BJ (cell line): Measurements from ENCODE around the gene ETNK2. TPM values are rescaled to one million over a fixed set of nuclear protein-coding genes. Genes with fewer than 3 reads are reported as not detected.

ENCODE experiments used
- CTCF ChIA-PET: fragments of 350-600 bp; formaldehyde crosslinking; extraction: SDS; loops from one replicate; lab custom pipeline; 2021; ENCODE audit warnings: antibody characterized with exemption, inconsistent platforms; lab: Yijun Ruan, JAX
- POLR2A ChIA-PET: fragments of 300-600 bp; sonication (Branson Sonifier 250); formaldehyde crosslinking; extraction: SDS; loops from one replicate; lab custom pipeline; 2021; ENCODE audit warnings: antibody characterized with exemption; lab: Charles Lee
- DNase-seq: peaks from one replicate; pipeline ENCODE4 v3.0.0-alpha.2; 2011; ENCODE audit warnings: low read depth
- H3K27me3 ChIP-seq: 2 replicates; pipeline ENCODE4 v1.6.0; 2011; ENCODE audit warnings: low read length; ENCODE audit not compliant: control insufficient read depth, insufficient read depth
- H3K36me3 ChIP-seq: 2 replicates; pipeline ENCODE4 v1.5.1; 2011; ENCODE audit warnings: low read length; ENCODE audit not compliant: control insufficient read depth, insufficient read depth
- H3K4me3 ChIP-seq: 2 replicates; pipeline ENCODE4 v1.5.1; 2011; ENCODE audit warnings: low read depth, mild to moderate bottlenecking, control low read depth, low read length
- polyA plus RNA-seq: library from polyadenylated mRNA; depleted of rRNA; stranded (reverse); fragments of >200 nt; gene quantifications from 2 replicates; pipeline ENCODE4 v1.2.3, GENCODE V29; 2011
- TF ChIP-seq, protein P1 (sequence below): IDR thresholded peaks from 2 replicates; pipeline ENCODE4 v1.5.1; 2011; ENCODE audit warnings: low read depth, mild to moderate bottlenecking, control low read depth, inconsistent platforms, low read length, moderate library complexity; ENCODE audit not compliant: insufficient read depth

ETNK2 gene
- polyA plus RNA-seq, 1 experiment, result 30.7 TPM

DNA sequence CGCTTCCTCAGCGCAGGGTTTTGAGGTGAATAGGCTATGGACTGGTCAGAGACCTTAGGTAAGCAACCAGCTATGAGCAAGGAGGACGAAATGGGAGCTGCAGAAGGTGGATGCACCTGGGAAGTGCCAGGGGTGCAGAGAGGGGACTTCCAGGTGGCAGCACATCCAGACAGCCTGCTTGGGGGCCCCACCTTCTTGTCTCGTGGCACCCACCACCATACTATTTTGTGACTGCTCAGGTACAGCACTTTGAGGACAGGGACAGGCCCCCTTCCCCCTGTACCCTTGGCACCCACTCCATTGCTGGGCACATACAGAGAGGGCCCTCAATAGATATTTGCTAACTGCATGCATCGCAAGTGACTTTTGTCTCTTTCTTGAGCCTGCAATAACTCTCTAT lies 45.2 kb upstream of the ETNK2 start:
- Histone ChIP-seq H3K4me3 (no peak overlapping the region), H3K36me3 (no peaks in the 10 kb centered on the region), H3K27me3 (no peaks in the 10 kb centered on the region)
- TF ChIP-seq, protein P1, sequence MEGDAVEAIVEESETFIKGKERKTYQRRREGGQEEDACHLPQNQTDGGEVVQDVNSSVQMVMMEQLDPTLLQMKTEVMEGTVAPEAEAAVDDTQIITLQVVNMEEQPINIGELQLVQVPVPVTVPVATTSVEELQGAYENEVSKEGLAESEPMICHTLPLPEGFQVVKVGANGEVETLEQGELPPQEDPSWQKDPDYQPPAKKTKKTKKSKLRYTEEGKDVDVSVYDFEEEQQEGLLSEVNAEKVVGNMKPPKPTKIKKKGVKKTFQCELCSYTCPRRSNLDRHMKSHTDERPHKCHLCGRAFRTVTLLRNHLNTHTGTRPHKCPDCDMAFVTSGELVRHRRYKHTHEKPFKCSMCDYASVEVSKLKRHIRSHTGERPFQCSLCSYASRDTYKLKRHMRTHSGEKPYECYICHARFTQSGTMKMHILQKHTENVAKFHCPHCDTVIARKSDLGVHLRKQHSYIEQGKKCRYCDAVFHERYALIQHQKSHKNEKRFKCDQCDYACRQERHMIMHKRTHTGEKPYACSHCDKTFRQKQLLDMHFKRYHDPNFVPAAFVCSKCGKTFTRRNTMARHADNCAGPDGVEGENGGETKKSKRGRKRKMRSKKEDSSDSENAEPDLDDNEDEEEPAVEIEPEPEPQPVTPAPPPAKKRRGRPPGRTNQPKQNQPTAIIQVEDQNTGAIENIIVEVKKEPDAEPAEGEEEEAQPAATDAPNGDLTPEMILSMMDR, result no peak
- CTCF ChIA-PET, result interaction anchor here (0.6 to 5.1 kb wide), 5 partner anchors 10 to 166 kb away, joined by 3 to 51 read pairs (median 13); partner anchors contain the start of genes GOLT1A and REN
- DNase-seq, result no peak
- POLR2A ChIA-PET, result no interaction called here

DNA sequence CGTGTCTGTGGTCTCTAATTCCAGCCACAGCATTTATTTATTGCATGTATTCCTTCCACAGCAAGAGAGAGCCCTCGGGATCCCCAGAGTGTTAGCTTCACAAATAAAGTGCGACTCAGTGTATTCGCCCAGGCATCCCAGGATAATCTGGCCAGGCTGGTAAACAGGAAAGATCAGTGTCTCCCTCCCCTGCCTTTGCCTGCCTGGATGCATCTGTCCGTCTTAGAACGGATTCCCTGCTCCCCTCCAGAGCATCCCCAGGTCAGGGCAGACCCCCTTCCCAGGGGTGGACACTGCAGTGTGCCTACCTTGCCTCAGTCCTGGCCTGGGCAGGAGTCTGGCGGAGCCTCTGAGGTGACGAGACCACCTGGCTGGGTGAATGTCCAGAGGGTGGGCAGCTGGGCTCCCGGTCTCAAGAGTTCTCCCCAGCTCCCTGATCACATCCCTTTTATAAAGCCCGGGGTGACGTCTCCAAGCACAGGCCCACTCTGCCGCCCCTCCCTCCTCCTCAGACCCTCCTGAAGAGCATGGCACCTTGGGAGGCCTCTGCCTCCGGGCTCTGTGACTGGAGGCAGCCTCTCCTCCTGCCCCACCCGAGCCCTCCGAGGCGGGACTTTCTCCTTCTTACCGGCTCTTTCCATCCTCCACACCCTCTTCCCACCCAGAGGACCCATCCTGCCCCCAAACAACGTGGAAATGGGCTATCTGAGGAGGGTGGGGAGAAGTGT lies 44.4 kb upstream of the ETNK2 start, which contains the start of gene KISS1:
Gene KISS1 (minus strand): TSS at position 424 of the 728 bp plus-strand sequence. CDS start 3,615 bp downstream, outside the sequence.
- ChIA-PET CTCF (interaction anchor here (3.8 to 5.1 kb wide), 2 partner anchors 11 to 31 kb away, joined by 46 to 51 read pairs; partner anchors contain the start of gene REN), POLR2A (no interaction called here)
- TF ChIP-seq, protein P1, result no peak
- no peaks in the 10 kb centered on the region for H3K27me3 ChIP-seq
- DNase-seq, result no peak
- no peak within 1 kb of the TSS for H3K4me3 ChIP-seq
- no peaks in the 10 kb centered on the region for H3K36me3 ChIP-seq

DNA sequence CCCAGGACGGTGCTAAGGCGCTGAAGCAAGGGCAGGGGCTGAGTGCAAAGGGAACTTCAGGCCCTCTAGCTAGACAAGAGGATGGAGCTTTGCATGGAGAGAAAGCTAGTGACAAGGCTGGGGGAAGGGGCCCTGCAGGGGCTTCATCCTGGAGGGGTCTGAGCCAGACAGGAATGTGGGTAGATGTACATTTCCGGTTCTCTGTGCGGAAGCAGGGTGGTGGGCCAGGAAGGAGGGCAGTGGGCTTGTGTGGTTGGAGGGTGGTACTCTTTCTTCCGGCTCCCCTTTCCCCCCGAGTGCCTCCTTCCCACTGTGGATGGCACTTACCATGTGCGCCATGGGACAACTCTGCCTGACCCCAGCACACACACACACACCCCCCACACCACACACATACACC lies 42.9 kb upstream of the ETNK2 start:
- POLR2A ChIA-PET, result no interaction called here
- Histone ChIP-seq H3K4me3 (no peak overlapping the region), H3K27me3 (no peaks in the 10 kb centered on the region), H3K36me3 (no peaks in the 10 kb centered on the region)
- CTCF ChIA-PET, result interaction anchor here (0.6 to 1.7 kb wide), 4 partner anchors 9 to 30 kb away, joined by 3 to 6 read pairs (median 3); no protein-coding TSS in a partner anchor
- no peak for DNase-seq
- TF ChIP-seq, protein P1, result no peak

GRCh38 chr1:204194080-204194479 lies 42.2 kb upstream of the ETNK2 start:
- TF ChIP-seq, protein P1, result no peak
- ChIA-PET CTCF (interaction anchor here (0.9 to 1.7 kb wide), 3 partner anchors 8 to 13 kb away, joined by 3 to 6 read pairs (median 3); no protein-coding TSS in a partner anchor), POLR2A (no interaction called here)
- H3K27me3 ChIP-seq, result no peaks in the 10 kb centered on the region
- H3K4me3 ChIP-seq, result no peak overlapping the region
- no peaks in the 10 kb centered on the region for H3K36me3 ChIP-seq
- DNase-seq, result no peak

DNA sequence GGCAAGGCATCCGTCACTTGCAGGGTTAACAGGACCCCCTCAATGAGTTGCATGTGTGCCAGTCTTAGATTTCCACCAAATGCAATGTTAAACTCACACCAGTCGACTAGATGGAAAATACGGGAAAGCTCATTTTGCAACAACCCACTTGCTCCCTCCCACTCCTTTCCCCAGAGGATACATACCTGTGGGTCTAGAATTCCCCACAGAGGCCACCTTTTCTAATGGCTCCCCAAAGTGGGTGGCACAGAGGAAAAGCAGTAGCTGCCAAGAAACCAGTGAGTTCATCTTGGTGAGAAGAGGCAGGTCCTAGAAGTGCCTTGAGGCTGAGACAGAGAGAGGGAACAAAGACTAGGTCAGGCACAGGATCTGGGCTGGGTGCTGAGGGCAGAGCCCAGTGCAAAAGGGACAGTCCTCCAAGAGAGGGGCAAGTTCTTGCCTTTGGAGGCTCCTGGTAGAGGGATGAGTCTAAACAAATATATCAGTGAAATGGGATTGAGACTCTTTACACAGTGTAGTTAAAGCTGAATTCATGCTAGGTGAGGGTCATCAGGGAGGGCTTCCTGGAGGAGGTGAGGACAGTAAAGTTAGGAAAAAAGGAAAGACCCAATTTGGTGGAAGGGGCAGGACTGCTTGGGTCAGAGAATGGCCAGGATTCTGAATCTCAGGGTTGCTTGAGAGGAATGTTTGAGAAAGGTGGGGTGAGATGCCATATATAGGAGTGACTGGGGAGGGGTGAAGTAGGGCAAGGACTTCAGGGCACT lies 40.9 kb upstream of the ETNK2 start:
- Histone ChIP-seq H3K27me3 (no peaks in the 10 kb centered on the region), H3K36me3 (no peaks in the 10 kb centered on the region), H3K4me3 (no peak overlapping the region)
- CTCF ChIA-PET, result interaction anchor here (5.0 kb wide), 1 partner anchor 14 kb away, joined by 32 read pairs; no protein-coding TSS in a partner anchor
- no peak for DNase-seq
- TF ChIP-seq, protein P1, result no peak
- POLR2A ChIA-PET, result no interaction called here
